Cardiac septum (tissue), 1 donor: ENCODE measurements around the gene DYNLRB1. TPM values are rescaled to one million over a fixed set of nuclear protein-coding genes. Genes with fewer than 3 reads are reported as not detected.
A peak's percentile ranks its signal among the peaks of the same experiment; 100 is the strongest.
"Not testable (repeated sequence)": the region's sequence is repeated elsewhere in the genome, so short reads cannot be mapped to it uniquely, and the experiment has no call there.

ENCODE experiments used
- DNase-seq: peaks from one replicate; pipeline ENCODE4 v3.0.0-alpha.2; 2020; ENCODE audit warnings: low spot score
- intact Hi-C: fragments of 100-400 bp; cut with DNase I; formaldehyde crosslinking; loops from one replicate; pipeline ENCODE4 v1.14.0; 2022
- long read RNA-seq: library from polyadenylated mRNA; unstranded; transcript quantifications from one replicate; pipeline ENCODE4 v2.0.0, GENCODE V29; 2021
- total RNA-seq: library from RNA; stranded (reverse); fragmentation: NEBNext Ultra II Directional; extraction: Animal tissue kit (Norgen Biotek cat#: 25700); gene quantifications from one replicate; pipeline ENCODE4 v1.2.1, GENCODE V29; 2021
- donor health status: DM: no; HTN: no; CAD: no.

Gene DYNLRB1
- total RNA-seq: 157 TPM
- long read RNA-seq, transcript DYNLRB1-202 (4 exons, 675 nt): major isoform, 39 of 50 reads
- long read RNA-seq, partial matches to known transcripts: 8 of 50 reads
- long read RNA-seq, other reads (novel, unspliced or antisense): 2 of 50 reads

DNA sequence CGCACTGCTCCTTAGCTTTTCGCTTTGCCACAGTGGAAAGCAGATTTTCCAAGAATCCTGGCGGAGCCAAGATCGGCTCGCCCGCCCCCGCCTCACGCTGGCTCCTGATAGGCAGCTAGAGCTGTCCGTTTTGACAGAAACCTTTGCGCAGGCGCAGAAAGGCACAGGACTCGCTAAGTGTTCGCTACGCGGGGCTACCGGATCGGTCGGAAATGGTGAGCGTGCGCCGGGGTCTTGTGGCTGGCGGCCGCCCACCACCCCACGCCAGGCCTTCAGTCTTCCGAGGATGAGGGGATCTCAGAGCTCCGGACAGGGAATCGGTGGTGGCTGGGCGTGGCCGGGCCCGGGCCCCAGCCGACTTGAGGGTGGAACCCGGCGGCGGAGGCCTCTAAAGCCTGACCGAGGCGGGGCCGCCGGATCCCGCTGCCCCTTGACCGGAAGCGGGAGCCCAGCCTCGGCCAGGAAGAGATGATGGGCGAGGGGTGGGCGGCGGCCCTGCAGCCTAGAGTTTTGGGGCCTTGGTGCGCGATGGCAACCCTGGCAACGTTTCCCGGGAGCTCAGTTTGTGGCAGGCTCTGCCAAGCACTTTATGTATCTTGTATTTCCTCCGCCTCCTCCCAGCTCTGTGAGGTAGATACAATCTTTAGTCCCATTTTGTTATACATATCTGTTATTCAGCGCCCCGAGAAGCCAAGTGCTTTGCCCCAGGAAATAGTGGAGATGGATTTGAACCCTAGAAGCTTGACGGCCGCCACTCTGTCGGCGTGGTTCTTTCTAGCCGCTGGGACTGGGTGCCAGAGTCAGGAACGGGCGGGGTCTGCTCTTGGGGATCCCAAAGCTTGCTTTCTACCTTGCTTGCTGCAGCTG, at the start of gene DYNLRB1:
Gene DYNLRB1 (plus strand): TSS at position 176 of the 867 bp plus-strand sequence. CDS start 37 bp downstream, at position 213.
- intact Hi-C loops: no loop called here
- peak; percentile 98 for DNase-seq

DNA sequence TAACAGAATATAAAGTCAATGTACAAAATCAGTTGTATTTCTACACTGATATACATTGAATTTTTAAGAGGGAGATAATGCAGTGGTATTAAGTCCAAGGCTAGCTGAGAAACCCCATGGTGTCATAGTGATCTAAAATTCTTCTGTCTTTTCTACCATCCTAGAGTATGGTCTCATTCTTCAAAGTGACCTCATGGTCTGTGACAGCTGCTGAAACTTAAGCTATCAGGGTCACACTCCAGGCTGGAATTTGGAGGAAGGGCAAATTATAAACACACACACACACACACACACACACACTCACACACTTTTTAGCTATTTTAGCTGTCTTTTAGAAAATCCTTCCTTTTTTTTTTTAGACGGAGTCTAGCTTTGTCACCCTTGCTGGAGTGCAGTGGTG, 47.3 kb upstream of the DYNLRB1 start:
- intact Hi-C loops: no loop called here
- DNase-seq: no peak

DNA sequence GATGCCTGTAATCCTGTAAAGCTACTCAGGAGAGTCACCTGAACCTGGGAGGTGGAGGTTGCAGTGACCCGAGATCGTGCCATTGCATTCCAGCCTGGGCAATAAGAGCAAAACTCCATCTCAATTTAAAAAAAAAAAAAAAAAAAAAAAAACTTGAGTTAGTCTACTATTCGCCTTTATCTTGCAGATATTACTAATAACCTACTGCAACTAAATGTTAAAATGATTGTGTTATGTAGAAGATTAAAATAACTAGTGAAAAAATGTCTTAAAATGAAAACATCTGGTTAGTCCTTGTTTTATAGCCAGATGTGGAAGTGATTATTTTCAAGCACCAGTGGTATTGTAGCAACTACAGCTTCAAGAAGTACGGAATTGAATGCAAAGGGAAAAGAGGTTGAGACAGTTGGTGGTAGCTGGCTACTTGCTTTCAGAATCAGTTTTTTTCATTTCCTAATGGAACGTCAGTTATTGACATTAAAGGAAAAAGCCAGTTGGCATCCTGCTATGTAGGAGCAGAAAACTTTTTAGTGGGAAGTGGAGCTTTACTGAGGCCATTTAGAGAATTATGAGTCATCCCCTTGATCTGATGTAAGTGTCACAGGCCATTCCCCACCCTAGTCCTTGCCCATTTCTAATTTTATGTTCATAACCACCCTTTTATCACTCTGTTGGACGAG, 43.8 kb upstream of the DYNLRB1 start:
- intact Hi-C loops: loop anchor here (5.0 kb wide), 1 partner anchor 50 kb away; no protein-coding TSS in a partner anchor
- DNase-seq: no peak

DNA sequence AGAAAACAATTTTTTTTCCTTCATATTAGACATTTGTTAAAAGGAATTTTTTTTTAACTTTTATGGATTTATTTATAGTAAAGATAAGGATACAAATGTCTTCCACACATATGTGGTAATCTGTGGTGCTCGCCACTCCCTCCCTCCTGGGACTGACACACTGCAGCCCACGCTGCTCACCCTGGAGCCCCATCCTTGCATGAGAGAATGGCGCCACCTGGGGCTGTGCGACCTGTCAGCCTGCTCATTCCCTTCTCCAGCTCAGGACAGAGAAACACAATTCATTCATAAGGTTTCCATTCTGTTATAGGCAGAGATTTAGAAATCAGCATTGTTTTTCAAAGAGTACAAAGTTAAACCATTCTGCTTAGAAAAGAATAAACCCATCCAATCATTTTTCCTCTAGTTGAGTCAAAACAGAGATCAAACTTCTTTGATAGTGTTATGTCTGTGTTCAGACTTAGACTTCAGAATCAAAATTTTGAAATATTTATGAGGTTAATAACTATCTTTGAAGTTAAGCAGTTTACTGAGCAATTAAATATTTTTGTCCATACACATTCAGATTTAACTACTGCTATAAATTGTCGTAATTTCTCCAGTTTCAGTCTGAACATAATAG, 42.8 kb upstream of the DYNLRB1 start:
- DNase-seq: no peak
- intact Hi-C loops: loop anchor here (5.0 kb wide), 1 partner anchor 49 kb away; no protein-coding TSS in a partner anchor

DNA sequence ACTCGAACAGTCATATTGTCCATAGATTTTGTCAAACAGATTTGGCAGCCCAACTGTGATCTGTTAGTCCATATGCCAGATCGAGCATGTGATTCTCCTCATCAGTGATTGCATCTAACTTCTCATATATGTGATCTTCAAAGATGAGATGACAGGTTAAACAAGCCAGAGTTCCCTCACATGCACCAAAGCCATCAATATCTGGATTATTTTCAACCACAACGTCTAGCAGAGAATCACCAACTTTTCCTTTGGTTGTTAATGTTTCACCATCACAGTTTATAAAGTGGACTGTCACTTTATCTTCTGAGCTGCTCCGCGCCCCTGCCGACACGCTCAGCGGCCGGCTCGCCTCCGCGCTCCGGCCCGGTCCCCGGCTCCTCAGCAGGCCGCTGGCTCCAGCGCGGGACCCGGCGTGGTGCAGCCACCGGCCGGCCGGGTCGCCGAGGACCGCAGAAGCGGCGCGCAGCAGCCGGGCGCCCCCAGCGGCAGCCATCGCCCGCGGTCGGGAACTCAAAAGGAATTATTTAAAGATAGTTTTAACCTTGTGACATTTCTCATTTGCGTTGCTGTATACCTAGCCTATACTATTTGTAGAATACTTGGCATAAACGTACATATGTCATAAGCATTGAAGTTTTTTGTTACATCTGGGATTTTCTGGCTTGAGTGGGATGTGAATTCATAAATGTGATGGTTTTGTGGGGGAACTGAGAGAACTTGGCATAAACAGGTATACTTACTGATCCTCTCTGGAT, 40.1 kb upstream of the DYNLRB1 start:
- intact Hi-C loops: loop anchor here (5.0 kb wide), 1 partner anchor 164 kb away; no protein-coding TSS in a partner anchor
- DNase-seq: peak; percentile 78

DNA sequence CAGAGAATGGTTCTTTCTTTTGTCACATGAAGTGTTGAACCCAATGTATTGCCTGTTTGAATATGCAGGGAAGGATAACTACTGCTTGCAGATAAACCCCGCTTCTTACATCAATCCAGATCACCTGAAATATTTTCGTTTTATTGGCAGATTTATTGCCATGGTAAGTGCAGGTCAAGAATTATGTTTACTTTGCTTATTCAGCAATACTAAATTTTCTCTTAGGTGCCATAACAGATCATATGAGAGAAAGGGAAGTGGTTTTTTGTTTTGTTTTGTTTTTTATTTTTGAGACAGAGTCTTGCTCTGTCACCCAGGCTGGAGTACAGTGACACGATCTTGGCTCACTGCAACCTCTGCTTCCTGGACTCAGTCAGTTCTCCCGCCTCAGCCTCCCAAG, 36.6 kb upstream of the DYNLRB1 start:
- intact Hi-C loops: loop anchor here (5.0 kb wide), 1 partner anchor 167 kb away; no protein-coding TSS in a partner anchor
- no peak for DNase-seq

DNA sequence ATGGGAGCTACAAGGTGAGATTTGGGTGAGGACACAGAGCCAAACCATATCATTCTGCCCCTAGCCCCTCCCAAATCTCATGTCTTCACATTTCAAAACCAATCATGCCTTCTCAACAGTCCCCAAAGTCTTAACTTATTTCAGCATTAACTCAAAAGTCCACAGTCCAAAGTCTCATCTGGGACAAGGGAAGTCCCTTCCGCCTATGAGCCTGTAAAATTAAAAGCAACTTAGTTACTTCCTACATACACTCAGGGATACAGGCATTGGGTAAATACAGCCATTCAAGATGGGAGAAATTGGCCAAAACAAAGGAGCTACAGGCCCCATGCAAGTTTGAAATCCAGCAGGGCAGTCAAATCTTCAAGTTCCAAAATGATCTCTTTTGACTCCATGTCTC, 34.1 kb upstream of the DYNLRB1 start:
- intact Hi-C loops, DNase-seq: not testable (repeated sequence)

DNA sequence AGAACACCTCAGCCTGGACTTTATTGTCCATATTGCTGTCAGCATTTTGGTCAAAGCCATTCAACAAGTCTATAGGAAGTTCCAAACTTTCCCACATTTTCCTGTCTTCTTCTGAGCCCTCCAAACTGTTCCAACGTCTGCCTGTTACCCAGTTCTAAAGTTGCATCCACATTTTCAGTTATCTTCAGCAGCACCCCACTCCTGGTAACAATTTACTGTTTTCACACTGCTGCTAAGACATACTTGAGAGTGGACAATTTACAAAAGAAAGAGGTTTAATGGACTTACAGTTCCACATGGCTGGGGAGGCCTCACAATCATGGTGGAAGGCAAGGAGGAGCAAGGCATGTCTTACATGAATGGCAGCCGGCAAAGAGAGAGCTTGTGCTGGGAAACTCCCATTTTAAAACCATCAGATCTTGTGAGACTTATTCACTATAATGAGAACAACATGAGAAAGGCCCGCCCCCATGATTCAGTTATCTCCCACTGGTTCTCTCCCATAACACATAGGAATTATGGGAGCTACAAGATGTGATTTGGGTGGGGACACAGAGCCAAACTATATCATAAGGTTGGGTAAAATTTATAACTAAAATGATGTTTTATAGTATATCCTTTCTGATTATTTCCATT, 32.5 kb upstream of the DYNLRB1 start:
- intact Hi-C loops, DNase-seq: not testable (repeated sequence)

DNA sequence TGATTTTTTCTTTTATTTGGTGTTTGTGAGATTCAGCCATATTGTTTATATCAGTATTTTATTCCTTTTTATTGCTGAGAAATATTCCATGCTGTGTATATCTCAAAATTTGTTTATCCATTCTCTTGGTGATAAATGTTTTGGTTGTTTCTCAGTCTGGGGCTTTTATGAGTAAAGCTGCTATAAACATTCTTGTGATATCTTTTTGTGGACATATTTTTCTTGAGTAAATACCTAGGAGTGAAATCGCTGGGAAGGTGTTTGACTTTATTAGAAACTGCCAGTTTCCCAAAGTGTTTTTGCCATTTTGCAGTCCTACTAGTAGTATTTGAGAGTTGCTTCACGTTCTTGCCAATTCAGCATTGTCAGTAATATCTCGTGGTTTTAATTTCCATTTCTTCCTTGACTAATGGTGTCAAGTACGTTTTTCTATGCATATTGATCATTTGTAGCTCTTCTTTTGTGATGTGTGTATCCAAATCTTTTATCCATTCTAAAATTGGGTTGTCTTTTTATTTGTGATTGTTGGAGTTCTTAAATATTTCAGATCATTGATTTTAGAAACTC, 31.1 kb upstream of the DYNLRB1 start:
- no peak for DNase-seq
- intact Hi-C loops: no loop called here

DNA sequence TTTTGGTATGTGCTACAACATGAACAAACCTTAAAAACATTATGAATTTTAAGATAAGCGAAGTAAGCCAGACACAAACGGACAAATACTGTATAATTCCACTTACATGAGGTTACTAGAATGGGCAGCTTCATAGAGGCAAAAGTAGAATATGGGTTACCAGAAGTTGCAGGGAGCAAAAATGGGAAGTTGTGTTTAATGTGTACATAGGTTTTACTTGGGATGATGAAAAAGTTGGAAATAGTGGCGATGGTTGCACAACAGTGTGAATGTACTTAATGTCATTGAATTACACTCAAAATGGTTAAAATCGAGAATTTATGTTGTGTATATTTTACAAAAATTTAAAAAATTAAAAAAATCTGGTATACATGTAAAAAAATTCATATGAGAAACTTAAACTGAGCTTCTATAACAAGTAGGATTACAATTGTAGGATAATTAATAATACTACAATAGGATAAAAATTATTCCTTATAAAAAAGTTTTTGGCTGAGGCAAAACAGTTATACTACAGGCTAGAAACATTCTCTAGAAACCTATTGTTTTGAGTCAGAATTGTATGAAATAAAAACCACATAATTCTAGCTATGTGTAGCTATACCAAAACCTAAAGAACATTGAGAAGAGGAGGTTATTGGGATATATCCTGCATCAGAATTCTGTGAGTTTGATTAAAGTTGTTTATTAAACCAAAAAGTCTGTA, 24.8 kb upstream of the DYNLRB1 start:
- intact Hi-C loops: no loop called here
- no peak for DNase-seq

DNA sequence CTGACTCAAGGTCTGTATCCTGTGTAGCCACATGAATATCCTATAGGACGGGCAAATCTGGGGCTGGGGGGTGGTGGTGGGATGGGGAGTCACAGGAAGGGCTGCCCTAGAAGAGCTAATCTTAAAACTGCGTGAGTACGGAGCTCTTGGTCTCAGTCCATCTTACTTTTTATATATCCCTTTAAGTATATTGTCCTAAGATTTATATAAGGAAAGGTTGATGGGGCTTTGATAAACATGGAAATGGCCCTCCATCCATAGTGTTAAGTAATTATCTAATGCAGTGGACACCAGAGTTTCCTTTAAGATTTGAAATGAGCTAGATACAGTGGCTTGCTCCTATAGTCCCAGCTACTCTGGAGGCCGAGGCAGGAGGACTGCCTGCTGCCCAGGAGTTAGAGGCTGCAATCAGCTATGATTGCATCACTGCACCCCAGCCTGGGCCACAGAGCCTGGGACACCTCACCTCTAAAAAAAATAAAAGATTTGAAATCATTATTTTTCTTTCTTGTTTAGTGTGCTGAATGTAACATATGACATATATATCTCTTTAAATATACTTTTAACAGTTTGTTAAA, 24.2 kb upstream of the DYNLRB1 start:
- no peak for DNase-seq
- intact Hi-C loops: no loop called here

DNA sequence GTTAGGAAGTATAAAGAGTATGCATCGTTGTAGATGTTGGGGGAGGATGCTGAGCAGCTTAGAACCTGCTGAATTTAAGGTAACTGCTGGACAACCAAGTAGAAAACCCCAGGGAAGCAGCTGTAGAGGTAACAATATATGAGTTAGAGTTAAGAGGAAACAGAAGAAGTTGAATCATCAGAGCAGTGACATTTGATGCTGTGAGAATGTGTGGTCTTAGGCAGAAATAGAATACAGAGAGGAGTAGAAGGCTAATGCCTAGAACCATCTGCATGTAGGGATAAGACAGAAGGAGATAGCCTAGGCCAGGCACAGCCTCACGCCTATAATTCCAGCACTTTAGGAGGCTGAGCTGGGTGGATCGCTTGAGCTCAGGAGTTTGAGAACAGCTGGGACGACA, 22.6 kb upstream of the DYNLRB1 start:
- intact Hi-C loops: no loop called here
- no peak for DNase-seq

DNA sequence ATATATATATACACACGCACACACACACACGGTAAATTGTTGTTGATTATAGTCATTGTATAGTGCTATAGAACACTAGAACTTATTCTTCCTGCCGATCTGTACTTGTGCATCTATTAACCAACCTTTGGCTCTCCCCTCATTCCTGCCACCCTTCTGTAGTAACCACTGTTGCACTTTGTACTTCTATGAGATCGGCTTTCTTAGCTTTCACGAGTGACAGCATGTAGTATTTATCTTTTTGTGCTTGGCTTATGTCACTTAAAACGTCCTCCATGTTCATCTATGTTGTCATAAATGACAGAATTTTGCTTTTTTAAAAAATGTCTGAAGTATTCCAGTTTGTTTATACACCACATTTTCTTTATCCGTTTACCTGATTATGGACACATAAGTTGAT, 20.9 kb upstream of the DYNLRB1 start:
- DNase-seq: no peak
- intact Hi-C loops: no loop called here

DNA sequence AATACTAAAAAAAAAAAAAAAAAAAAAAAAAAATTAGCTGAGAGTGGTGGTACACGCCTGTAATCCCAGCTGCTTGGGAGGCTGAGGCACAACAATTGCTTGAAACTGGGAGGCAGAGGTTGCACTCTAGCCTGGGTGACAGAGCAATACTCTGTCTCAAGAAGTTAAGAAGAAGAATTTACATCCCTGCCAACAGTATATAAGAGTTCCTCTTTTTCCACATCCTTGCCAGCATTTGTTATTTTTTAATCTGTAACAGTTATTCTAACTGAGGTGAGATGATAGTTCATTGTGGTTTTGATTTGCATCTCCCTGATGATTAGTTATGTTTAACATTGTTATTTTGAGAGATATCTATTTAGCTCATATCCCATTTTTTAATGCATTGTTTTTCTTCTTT, 20.3 kb upstream of the DYNLRB1 start:
- intact Hi-C loops: no loop called here
- no peak for DNase-seq

DNA sequence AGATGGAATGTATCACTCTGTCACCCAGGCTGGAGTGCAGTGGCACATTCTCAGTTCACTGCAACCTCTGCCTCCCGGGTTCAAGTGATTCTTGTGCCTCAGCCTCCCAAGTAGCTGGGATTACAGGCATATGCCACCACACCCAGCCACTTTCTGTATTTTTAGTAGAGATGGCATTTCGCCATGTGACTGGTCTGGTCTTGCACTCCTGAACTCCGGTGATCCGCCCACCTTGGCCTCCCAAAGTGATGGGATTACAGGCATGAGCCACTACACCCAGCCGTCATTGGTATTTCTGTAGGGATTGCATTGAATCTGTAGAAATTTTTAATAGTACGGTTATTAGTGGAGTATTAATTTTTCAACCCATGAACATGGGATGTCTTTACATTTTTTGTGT, 18.6 kb upstream of the DYNLRB1 start:
- intact Hi-C loops, DNase-seq: not testable (repeated sequence)

DNA sequence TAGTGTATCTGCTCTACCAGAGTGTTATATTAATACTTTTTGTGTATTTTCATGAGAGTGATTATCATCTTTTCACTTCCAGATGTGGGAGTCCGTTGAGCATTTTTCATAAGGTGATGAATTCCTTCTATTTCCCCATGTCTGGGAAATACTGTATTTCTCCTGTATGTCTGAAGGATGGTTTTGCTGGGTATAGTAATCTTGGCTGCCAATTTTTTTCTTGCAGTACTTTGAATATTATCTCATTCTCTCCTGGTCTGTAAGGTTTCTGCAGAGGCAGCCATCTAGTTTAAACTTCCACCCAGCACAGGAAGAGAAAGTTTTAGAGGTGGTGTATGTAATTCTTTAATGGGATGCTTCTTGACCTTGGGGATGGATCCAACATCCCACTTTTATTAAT, 15.4 kb upstream of the DYNLRB1 start:
- DNase-seq: no peak
- intact Hi-C loops: no loop called here

DNA sequence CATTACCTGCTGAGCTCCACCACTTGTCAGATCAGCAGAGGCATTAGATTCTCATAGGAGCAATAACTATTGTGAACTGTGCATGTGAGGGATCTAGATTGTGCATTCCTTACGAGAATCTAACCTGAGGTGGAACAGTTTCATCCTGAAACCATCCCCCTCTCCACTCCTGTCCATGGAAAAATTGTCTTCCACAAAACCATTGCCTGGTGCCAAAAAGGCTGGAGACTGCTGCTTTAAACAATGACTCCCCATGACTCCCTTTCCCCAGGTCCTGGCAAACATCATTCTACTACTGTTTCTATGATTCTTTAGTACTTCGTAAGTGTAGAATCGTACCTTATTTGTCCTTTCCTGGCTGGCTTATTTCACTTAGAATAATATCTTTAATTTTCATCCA, 9.7 kb upstream of the DYNLRB1 start:
- intact Hi-C loops: no loop called here
- no peak for DNase-seq
